RWPE2 (cell line): ENCODE results near the gene FAM168A.
A peak's percentile ranks its signal among the peaks of the same experiment; 100 is the strongest.

Source experiments
- ATAC-seq: fragments of 200-7000 bp; cut with Tn5 transposase; 3 replicates; pipeline ENCODE4 v1.9.1; 2021; ENCODE audit warnings: low read depth
- DNase-seq: peaks from one replicate; pipeline ENCODE4 v3.0.0-alpha.2; 2020; ENCODE audit warnings: low spot score
- H3K27ac ChIP-seq: fragments of 450-650 bp; 2 replicates; pipeline ENCODE4 v1.5.1; 2017; ENCODE audit warnings: mild to moderate bottlenecking; ENCODE audit not compliant: poor library complexity, severe bottlenecking
- H3K27me3 ChIP-seq: fragments of 250-450 bp; sonication (Bioruptor Pico); 2 replicates; pipeline ENCODE4 v1.5.1; 2021; ENCODE audit warnings: mild to moderate bottlenecking, moderate library complexity; ENCODE audit not compliant: insufficient read depth, poor library complexity, severe bottlenecking
- H3K36me3 ChIP-seq: fragments of 250-450 bp; sonication (Bioruptor Pico); 2 replicates; pipeline ENCODE4 v1.5.1; 2020; ENCODE audit warnings: low read depth, mild to moderate bottlenecking, moderate library complexity
- H3K4me1 ChIP-seq: fragments of 250-450 bp; sonication (Bioruptor Pico); 2 replicates; pipeline ENCODE4 v1.5.1; 2021; ENCODE audit warnings: mild to moderate bottlenecking, moderate library complexity; ENCODE audit not compliant: insufficient read depth, poor library complexity, severe bottlenecking
- H3K4me3 ChIP-seq: fragments of 250-450 bp; sonication (Bioruptor Pico); 2 replicates; pipeline ENCODE4 v1.5.1; 2021; ENCODE audit warnings: mild to moderate bottlenecking, moderate library complexity; ENCODE audit not compliant: severe bottlenecking
- H3K9me3 ChIP-seq: fragments of 250-450 bp; sonication (Bioruptor Pico); 2 replicates; pipeline ENCODE4 v1.5.1; 2021; ENCODE audit warnings: mild to moderate bottlenecking, moderate library complexity; ENCODE audit not compliant: severe bottlenecking
- TF ChIP-seq, protein P1 (sequence below): fragments of 450-650 bp; IDR thresholded peaks from one replicate; pipeline ENCODE4 v1.5.1; 2017; ENCODE audit warnings: mild to moderate bottlenecking, moderate library complexity; ENCODE audit not compliant: poor library complexity, severe bottlenecking

FAM168A gene

DNA sequence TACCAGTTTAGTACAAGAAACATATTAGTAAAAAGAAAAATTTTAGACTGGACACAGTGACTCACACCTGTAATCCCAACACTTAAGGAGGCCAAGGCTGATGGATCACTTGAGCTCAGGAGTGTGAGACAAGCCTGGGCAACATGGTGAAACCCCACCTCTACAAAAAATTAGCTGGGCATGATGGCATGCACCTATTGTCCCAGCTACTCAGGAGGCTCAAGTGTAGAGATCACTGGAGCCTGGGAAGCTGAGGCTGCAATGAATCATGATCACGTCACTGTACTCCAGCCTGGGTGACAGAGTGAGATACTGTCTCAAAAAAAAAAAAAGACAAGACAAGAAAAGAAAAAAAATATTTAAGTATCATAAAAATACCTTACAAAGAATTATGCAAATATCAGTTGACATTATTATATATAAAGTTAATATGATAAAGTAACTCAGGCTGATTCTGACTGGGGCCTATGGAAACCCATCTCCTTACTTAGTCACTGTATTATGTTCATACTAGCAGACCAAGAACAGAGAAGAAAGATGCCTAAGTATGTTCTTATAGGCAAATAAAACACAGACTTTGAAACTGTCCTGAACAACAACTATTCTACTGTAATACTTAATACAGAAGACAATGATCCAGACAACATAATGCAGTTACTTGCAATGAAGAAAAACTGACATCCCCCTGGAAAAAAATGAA is 27.3 kb downstream of the FAM168A start:
- Histone ChIP-seq H3K27ac (peak overlapping the region; percentile 69), H3K9me3 (no peaks in the 10 kb centered on the region), H3K4me3 (no peak overlapping the region), H3K27me3 (no peaks in the 10 kb centered on the region), H3K4me1 (peaks cover 13% of the 10 kb centered on the region), H3K36me3 (no peaks in the 10 kb centered on the region; the same call in 1 of the 2 replicates)
- TF ChIP-seq, protein P1, sequence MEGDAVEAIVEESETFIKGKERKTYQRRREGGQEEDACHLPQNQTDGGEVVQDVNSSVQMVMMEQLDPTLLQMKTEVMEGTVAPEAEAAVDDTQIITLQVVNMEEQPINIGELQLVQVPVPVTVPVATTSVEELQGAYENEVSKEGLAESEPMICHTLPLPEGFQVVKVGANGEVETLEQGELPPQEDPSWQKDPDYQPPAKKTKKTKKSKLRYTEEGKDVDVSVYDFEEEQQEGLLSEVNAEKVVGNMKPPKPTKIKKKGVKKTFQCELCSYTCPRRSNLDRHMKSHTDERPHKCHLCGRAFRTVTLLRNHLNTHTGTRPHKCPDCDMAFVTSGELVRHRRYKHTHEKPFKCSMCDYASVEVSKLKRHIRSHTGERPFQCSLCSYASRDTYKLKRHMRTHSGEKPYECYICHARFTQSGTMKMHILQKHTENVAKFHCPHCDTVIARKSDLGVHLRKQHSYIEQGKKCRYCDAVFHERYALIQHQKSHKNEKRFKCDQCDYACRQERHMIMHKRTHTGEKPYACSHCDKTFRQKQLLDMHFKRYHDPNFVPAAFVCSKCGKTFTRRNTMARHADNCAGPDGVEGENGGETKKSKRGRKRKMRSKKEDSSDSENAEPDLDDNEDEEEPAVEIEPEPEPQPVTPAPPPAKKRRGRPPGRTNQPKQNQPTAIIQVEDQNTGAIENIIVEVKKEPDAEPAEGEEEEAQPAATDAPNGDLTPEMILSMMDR, result no peak
- DNase-seq (peak; percentile 77), ATAC-seq (peak; percentile 99)

DNA sequence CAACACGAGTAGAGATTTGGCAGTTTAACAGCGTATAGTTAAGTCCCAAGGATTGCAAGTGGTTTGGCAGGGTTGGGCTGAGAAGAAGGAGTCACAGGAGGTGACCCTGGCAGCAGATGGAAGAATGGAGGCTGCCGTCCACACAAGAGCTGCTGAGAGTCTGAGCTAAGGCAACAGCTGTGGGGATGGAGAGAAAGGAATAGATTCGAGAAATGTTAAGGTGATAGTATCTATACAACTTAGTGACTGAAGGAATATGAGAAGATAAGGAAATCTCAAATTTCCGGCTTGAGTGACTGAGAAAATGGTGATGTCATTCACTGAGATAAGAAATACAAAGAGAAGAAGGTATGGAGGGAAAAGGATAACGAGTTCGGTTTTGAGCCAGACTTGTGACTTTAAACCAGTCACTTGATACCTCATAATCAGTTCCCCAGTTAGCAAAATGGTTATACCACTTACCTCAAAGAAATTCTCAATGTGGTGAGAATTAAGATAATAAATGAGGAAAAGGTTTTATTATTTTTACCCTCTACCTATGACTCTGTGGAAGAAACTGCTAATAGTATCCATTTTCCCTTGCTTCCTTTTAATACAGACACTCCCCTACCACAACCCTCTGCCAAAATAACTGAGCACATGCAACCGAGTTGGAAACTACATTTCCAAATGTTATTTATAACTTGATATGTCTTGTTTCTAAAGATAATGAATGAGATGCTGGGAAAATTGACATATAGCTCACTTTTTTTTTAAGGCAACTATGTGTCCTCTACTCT is 30.7 kb downstream of the FAM168A start:
- no peaks in the 10 kb centered on the region for H3K27me3 ChIP-seq
- ATAC-seq (no peak), DNase-seq (no peak)
- H3K4me1 ChIP-seq, result peaks cover 13% of the 10 kb centered on the region
- no peaks in the 10 kb centered on the region; the same call in 1 of the 2 replicates for H3K36me3 ChIP-seq
- TF ChIP-seq, protein P1, result no peak
- H3K27ac ChIP-seq, result no peak overlapping the region
- no peaks in the 10 kb centered on the region for H3K9me3 ChIP-seq
- H3K4me3 ChIP-seq, result no peak overlapping the region

- no peak overlapping the region for H3K27ac ChIP-seq
- peaks cover 13% of the 10 kb centered on the region for H3K4me1 ChIP-seq
- TF ChIP-seq, protein P1, result no peak
- no peaks in the 10 kb centered on the region for H3K27me3 ChIP-seq
- ATAC-seq (no peak), DNase-seq (no peak)
- H3K36me3 ChIP-seq, result no peaks in the 10 kb centered on the region; the same call in 1 of the 2 replicates
- H3K4me3 ChIP-seq, result no peak overlapping the region
- H3K9me3 ChIP-seq, result no peaks in the 10 kb centered on the region
Observed at GRCh38 chr11:73566422-73566821, 31.5 kb downstream of the FAM168A start.

GRCh38 chr11:73565804-73566203 is 32.1 kb downstream of the FAM168A start:
- DNase-seq (no peak), ATAC-seq (no peak)
- Histone ChIP-seq H3K27me3 (no peaks in the 10 kb centered on the region), H3K27ac (no peak overlapping the region), H3K4me1 (peaks cover 11% of the 10 kb centered on the region), H3K9me3 (no peaks in the 10 kb centered on the region), H3K4me3 (no peak overlapping the region), H3K36me3 (no peaks in the 10 kb centered on the region; the same call in 1 of the 2 replicates)
- TF ChIP-seq, protein P1, result no peak
